Prostate gland (tissue), 2 donors: ENCODE measurements around the gene TSPAN15.

Experiments used
- POLR2AphosphoS5 ChIP-seq: sonication (generic); formaldehyde crosslinking; IDR thresholded peaks from one replicate; pipeline ENCODE4 v1.6.1; 2017; ENCODE audit warnings: antibody characterized with exemption
- TF ChIP-seq, protein P1 (sequence below), 4 experiments: fragments of 200-600 bp in 2 of 4; fragments of 450-650 bp in 2 of 4; sonication (generic) in 2 of 4; IDR thresholded peaks; 1 replicate in 3 of 4; 2 replicates in 1 of 4; pipeline ENCODE4 v1.5.1; 2016 to 2019; ENCODE audit warnings: antibody characterized with exemption in 4 of 4, mild to moderate bottlenecking in 2 of 4, moderate library complexity in 2 of 4

DNA sequence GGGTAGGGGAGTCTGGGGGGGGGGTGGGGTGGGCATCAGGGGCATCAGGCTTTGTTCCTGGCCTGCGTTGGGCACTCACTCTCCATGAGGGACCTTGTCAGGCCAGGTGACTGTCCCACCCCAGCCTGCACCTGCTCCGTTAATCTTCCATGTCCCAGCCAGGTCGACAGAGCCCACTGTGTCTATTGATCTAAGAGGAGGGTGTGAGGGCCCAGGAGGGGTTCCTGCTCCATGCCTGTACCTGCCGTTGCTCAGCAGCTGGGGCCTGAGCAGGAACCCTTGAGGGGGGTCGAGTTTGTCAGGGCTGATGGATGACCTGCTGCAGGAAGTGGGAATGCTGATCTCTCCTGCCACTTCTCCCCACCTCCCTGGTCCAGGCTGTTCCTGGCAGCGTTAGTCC is 103.3 kb downstream of the TSPAN15 start:
- TF ChIP-seq, protein P1, sequence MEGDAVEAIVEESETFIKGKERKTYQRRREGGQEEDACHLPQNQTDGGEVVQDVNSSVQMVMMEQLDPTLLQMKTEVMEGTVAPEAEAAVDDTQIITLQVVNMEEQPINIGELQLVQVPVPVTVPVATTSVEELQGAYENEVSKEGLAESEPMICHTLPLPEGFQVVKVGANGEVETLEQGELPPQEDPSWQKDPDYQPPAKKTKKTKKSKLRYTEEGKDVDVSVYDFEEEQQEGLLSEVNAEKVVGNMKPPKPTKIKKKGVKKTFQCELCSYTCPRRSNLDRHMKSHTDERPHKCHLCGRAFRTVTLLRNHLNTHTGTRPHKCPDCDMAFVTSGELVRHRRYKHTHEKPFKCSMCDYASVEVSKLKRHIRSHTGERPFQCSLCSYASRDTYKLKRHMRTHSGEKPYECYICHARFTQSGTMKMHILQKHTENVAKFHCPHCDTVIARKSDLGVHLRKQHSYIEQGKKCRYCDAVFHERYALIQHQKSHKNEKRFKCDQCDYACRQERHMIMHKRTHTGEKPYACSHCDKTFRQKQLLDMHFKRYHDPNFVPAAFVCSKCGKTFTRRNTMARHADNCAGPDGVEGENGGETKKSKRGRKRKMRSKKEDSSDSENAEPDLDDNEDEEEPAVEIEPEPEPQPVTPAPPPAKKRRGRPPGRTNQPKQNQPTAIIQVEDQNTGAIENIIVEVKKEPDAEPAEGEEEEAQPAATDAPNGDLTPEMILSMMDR (IDR thresholded peaks at IDR 0.05) = no peak
- TF ChIP-seq POLR2AphosphoS5 = no peak
